ENCODE results near the gene LIMA1. TPM values are rescaled to one million over a fixed set of nuclear protein-coding genes. Genes with fewer than 3 reads are reported as not detected.

The LIMA1 gene
- total and polyA plus RNA-seq, 2 donors (not counting 1 experiment from before 2014, with no cell fraction given), result 1.3 to 2.1 TPM

DNA sequence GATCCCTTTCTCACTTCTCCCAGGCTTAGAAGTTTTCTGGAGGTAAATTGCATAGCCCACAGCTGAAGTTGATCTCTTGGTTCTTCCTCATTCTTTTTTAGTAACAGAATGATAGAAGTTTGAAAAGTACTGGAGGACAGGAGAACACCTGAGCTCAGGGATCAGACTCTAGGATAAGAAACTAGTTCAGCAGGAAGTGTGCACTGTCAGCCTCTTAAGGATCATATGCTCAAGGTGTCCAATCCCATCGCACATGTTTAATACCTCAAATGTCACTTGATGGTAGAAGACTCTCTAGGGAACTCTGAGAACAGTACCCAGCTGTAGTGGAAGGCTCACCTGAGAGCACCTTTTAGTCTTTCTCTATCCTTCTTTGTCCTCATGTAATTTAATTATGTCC, 14.7 kb upstream of the LIMA1 start:
- H3K27ac Mint-ChIP-seq, result no peak overlapping the region
- no peaks in the 10 kb centered on the region for H3K27me3 ChIP-seq (replicated peaks in 1 of 4; ENCODE audit: control extremely low read depth in 1 of 4, control insufficient read depth in 3 of 4, insufficient read depth in 4 of 4, low read length in 3 of 4)
- TF ChIP-seq EZH2 (IDR thresholded peaks at IDR 0.05; ENCODE audit: borderline replicate concordance, insufficient read depth, low read depth, low read length, poor library complexity, severe bottlenecking) (no peak), CTCF (IDR thresholded peaks at IDR 0.05) (no peak)
- no peaks in the 10 kb centered on the region for H3K79me2 ChIP-seq (ENCODE audit: control insufficient read depth, insufficient read depth, low read length)
- H3K9ac ChIP-seq (ENCODE audit: low read length), result no peak overlapping the region
- ATAC-seq (ENCODE audit: low read depth) (no peak), DNase-seq (no peak)
- H3K4me1 Mint-ChIP-seq, result no peaks in the 10 kb centered on the region
- H3K4me3 Mint-ChIP-seq, result no peak overlapping the region
- no peaks in the 10 kb centered on the region for H4K20me1 ChIP-seq (ENCODE audit: control insufficient read depth, insufficient read depth, low read length, poor library complexity, severe bottlenecking)
- 83% methylated on average over 1 of the region's 1 CpG for WGBS (ENCODE audit: insufficient coverage)
- no peak overlapping the region for H2AFZ ChIP-seq (ENCODE audit: insufficient read depth, low read depth, low read length, poor library complexity, severe bottlenecking)
- H3K27me3 Mint-ChIP-seq, result no peaks in the 10 kb centered on the region
- no peak overlapping the region for H3K4me2 ChIP-seq (replicated peaks; ENCODE audit: low read depth, low read length, poor library complexity, severe bottlenecking)
- H3K36me3 ChIP-seq (replicated peaks in 1 of 2; ENCODE audit: control extremely low read depth in 1 of 2, control insufficient read depth in 1 of 2, extremely low read depth in 1 of 2, insufficient read depth in 2 of 2, low read length in 1 of 2), result no peaks in the 10 kb centered on the region
- intact Hi-C loops (cut with micrococcal nuclease), result no loop called here
- no peaks in the 10 kb centered on the region for H3K9me3 ChIP-seq (ENCODE audit: control extremely low read depth in 1 of 3, control insufficient read depth in 2 of 3, insufficient read depth in 1 of 3, low read length in 2 of 3)
- H3K27ac ChIP-seq (ENCODE audit: low read length in 2 of 2), result no peak overlapping the region
- CTCF ChIA-PET, result no interaction called here
- no peaks in the 10 kb centered on the region for H3K9me3 Mint-ChIP-seq (ENCODE audit: insufficient read depth)
- POLR2A ChIA-PET, result no interaction called here
- H3K4me1 ChIP-seq (ENCODE audit: control insufficient read depth in 2 of 2, insufficient read depth in 2 of 2, low read length in 2 of 2), result no peaks in the 10 kb centered on the region
- no peak overlapping the region for H3K4me3 ChIP-seq (ENCODE audit: control extremely low read depth in 1 of 5, extremely low read depth in 1 of 5, insufficient read depth in 1 of 5, low read depth in 2 of 5, low read length in 4 of 5)

DNA sequence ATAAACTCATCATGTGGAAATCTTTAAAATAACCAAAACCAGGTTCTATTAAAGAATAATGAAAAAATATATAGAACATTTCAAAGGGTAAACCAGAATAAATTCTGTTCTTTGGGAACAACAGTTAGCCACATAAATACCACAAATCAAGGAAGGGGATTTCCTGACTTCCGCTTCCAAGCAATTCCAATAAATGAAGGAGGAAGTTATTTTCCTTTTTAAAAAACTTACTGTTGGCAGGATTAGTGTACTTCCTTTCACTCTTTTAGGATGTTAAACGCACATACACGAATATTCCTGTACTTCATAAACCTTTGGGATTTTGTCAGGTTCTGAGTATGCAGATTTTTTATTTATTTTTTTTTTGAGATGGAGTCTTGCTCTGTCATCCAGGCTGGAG, 13.7 kb upstream of the LIMA1 start:
- no peaks in the 10 kb centered on the region for H4K20me1 ChIP-seq (ENCODE audit: control insufficient read depth, insufficient read depth, low read length, poor library complexity, severe bottlenecking)
- intact Hi-C loops (cut with micrococcal nuclease), result no loop called here
- H3K27ac Mint-ChIP-seq, result no peak overlapping the region
- no peak overlapping the region for H3K4me3 ChIP-seq (ENCODE audit: control extremely low read depth in 1 of 5, extremely low read depth in 1 of 5, insufficient read depth in 1 of 5, low read depth in 2 of 5, low read length in 4 of 5)
- WGBS (ENCODE audit: insufficient coverage), result no CpG with 5 or more reads among the region's 3 CpGs
- no peak overlapping the region for H3K27ac ChIP-seq (ENCODE audit: low read length in 2 of 2)
- H3K4me2 ChIP-seq (replicated peaks; ENCODE audit: low read depth, low read length, poor library complexity, severe bottlenecking), result no peak overlapping the region
- no peaks in the 10 kb centered on the region for H3K79me2 ChIP-seq (ENCODE audit: control insufficient read depth, insufficient read depth, low read length)
- ChIA-PET CTCF (interaction anchor here (0.6 kb wide), 1 partner anchor 451 kb away, joined by 5 read pairs; no protein-coding TSS in a partner anchor), POLR2A (no interaction called here)
- ATAC-seq (ENCODE audit: low read depth) (no peak), DNase-seq (no peak)
- H3K4me1 ChIP-seq (ENCODE audit: control insufficient read depth in 2 of 2, insufficient read depth in 2 of 2, low read length in 2 of 2), result no peaks in the 10 kb centered on the region
- H3K4me1 Mint-ChIP-seq, result no peaks in the 10 kb centered on the region
- TF ChIP-seq CTCF (IDR thresholded peaks at IDR 0.05) (no peak), EZH2 (IDR thresholded peaks at IDR 0.05; ENCODE audit: borderline replicate concordance, insufficient read depth, low read depth, low read length, poor library complexity, severe bottlenecking) (no peak)
- no peaks in the 10 kb centered on the region for H3K9me3 ChIP-seq (ENCODE audit: control extremely low read depth in 1 of 3, control insufficient read depth in 2 of 3, insufficient read depth in 1 of 3, low read length in 2 of 3)
- H2AFZ ChIP-seq (ENCODE audit: insufficient read depth, low read depth, low read length, poor library complexity, severe bottlenecking), result no peak overlapping the region
- no peaks in the 10 kb centered on the region for H3K36me3 ChIP-seq (replicated peaks in 1 of 2; ENCODE audit: control extremely low read depth in 1 of 2, control insufficient read depth in 1 of 2, extremely low read depth in 1 of 2, insufficient read depth in 2 of 2, low read length in 1 of 2)
- no peaks in the 10 kb centered on the region for H3K27me3 ChIP-seq (replicated peaks in 1 of 4; ENCODE audit: control extremely low read depth in 1 of 4, control insufficient read depth in 3 of 4, insufficient read depth in 4 of 4, low read length in 3 of 4)
- no peaks in the 10 kb centered on the region for H3K27me3 Mint-ChIP-seq
- no peaks in the 10 kb centered on the region for H3K9me3 Mint-ChIP-seq (ENCODE audit: insufficient read depth)
- no peak overlapping the region for H3K9ac ChIP-seq (ENCODE audit: low read length)
- H3K4me3 Mint-ChIP-seq, result no peak overlapping the region
